Gastrocnemius medialis (tissue), 4 donors: ENCODE results near the gene MGME1. TPM values are rescaled to one million over a fixed set of nuclear protein-coding genes. Genes with fewer than 3 reads are reported as not detected.
A peak's percentile ranks its signal among the peaks of the same experiment; 100 is the strongest.

Experiments
- ATAC-seq, 2 donors: fragments of 150-250 bp; one replicate each; pipeline ENCODE4 v1.9.1; 2016
- DNase-seq, 2 donors: peaks; one replicate each; pipeline ENCODE4 v3.0.0-alpha.2; 2019
- H3K27ac ChIP-seq, 4 donors: fragments of 200-600 bp; sonication (generic); 1 replicate in 1 of 4; 2 replicates in 3 of 4; pipeline ENCODE4 v1.5.1; 2016 to 2018; ENCODE audit warnings: mild to moderate bottlenecking in 2 of 4, moderate library complexity in 1 of 4
- H3K27me3 ChIP-seq, 3 donors: fragments of 200-600 bp; sonication (generic) in 2 of 3; 1 replicate in 1 of 3; 2 replicates in 2 of 3; pipeline versions ENCODE4 v1.5.1 to v1.6.0; 2016 to 2019; ENCODE audit warnings: mild to moderate bottlenecking in 1 of 3, moderate library complexity in 1 of 3
- H3K36me3 ChIP-seq, 2 donors: fragments of 200-600 bp; sonication (generic) in 1 of 2; one replicate each; pipeline ENCODE4 v1.5.1; 2017 to 2018
- H3K4me1 ChIP-seq, 2 donors: fragments of 200-600 bp; sonication (generic) in 1 of 2; one replicate each; pipeline ENCODE4 v1.5.1; 2016 to 2017; ENCODE audit warnings: mild to moderate bottlenecking in 2 of 2
- H3K4me3 ChIP-seq, 4 donors: fragments of 200-600 bp; sonication (generic) in 3 of 4; 1 replicate in 1 of 4; 2 replicates in 3 of 4; pipeline ENCODE4 v1.5.1; 2016 to 2019; ENCODE audit warnings: mild to moderate bottlenecking in 2 of 4
- H3K9me3 ChIP-seq, 3 donors: fragments of 200-600 bp; sonication (generic) in 2 of 3; 1 replicate in 1 of 3; 2 replicates in 2 of 3; pipeline ENCODE4 v1.5.1; 2016 to 2019
- CTCF ChIP-seq, 5 experiments: fragments of 450-650 bp in 3 of 5; fragments of 200-600 bp in 2 of 5; sonication (generic) in 2 of 5; IDR thresholded peaks in 4 of 5; conservative IDR thresholded peaks in 1 of 5; 1 replicate in 4 of 5; 2 replicates in 1 of 5; pipeline ENCODE4 v1.5.1; 2016 to 2019; ENCODE audit warnings: antibody characterized with exemption in 5 of 5, mild to moderate bottlenecking in 3 of 5, moderate library complexity in 3 of 5
- POLR2A ChIP-seq, 2 donors: fragments of 450-650 bp; IDR thresholded peaks; one replicate each; pipeline ENCODE4 v1.6.1; 2017; ENCODE audit warnings: antibody characterized with exemption in 2 of 2, mild to moderate bottlenecking in 2 of 2, moderate library complexity in 2 of 2
- in situ Hi-C, 4 donors: fragments of 200-750 bp; cut with MboI; loops; one replicate each; pipeline versions ENCODE4 v1.15.0 to v1.8.0; 2017; ENCODE audit warnings: low sequenced_read_pairs in 4 of 4
- intact Hi-C: fragments of 100-400 bp; cut with DNase I; formaldehyde crosslinking; loops from one replicate; pipeline ENCODE4 v1.15.1; 2023; ENCODE audit warnings: low total_unique reads
- total RNA-seq, 4 donors: library from RNA; depleted of rRNA; stranded (reverse); fragments of >200 nt; gene quantifications; one replicate each; pipeline versions ENCODE4 v1.1.0 to v1.2.3, GENCODE V29; 2016

MGME1 gene
- total RNA-seq, 4 donors from 2014 or later = 5.2 to 9.1 (median 7.2) TPM

- ATAC-seq (no peak), DNase-seq (no peak)
- no peaks in the 10 kb centered on the region for H3K36me3 ChIP-seq
- H3K4me1 ChIP-seq = peaks cover 34% of the 10 kb centered on the region in 2 donors
- intact Hi-C loops = no loop called here
- in situ Hi-C loops = loop anchor here in 2 of 4 donors (25.0 kb wide), 2 partner anchors 248 to 398 kb away; partner anchors contain the start of genes BANF2 (in 1 of the 2), BFSP1 (in 1 of the 2) and RRBP1 (in 1 of the 2)
- H3K27me3 ChIP-seq = no peaks in the 10 kb centered on the region
- H3K27ac ChIP-seq = no peak overlapping the region
- TF ChIP-seq CTCF (IDR thresholded peaks at IDR 0.05 in 4 of 5, conservative IDR thresholded peaks at IDR 0.05 in 1 of 5) (no peak), POLR2A (IDR thresholded peaks at IDR 0.05) (no peak)
- no peak overlapping the region for H3K4me3 ChIP-seq
- no peaks in the 10 kb centered on the region for H3K9me3 ChIP-seq
These were observed 33.6 kb upstream of the MGME1 start for GRCh38 chr20:17935186-17935585.

- TF ChIP-seq CTCF (IDR thresholded peaks at IDR 0.05 in 4 of 5, conservative IDR thresholded peaks at IDR 0.05 in 1 of 5) (no peak), POLR2A (IDR thresholded peaks at IDR 0.05) (no peak)
- Histone ChIP-seq H3K4me3 (no peak overlapping the region), H3K27me3 (no peaks in the 10 kb centered on the region), H3K4me1 (peaks cover 34% of the 10 kb centered on the region in 2 donors), H3K9me3 (no peaks in the 10 kb centered on the region), H3K36me3 (no peaks in the 10 kb centered on the region), H3K27ac (peak overlapping the region in 1 of 4 donors; percentile 62)
- ATAC-seq (no peak), DNase-seq (no peak)
- intact Hi-C loops (no loop called here), in situ Hi-C loops (loop anchor here in 2 of 4 donors (25.0 kb wide), 2 partner anchors 248 to 398 kb away; partner anchors contain the start of genes BANF2 (in 1 of the 2), BFSP1 (in 1 of the 2) and RRBP1 (in 1 of the 2))
These were observed 33.1 kb upstream of the MGME1 start for GRCh38 chr20:17935761-17936160.

- DNase-seq = no peak
- no peak overlapping the region for H3K4me3 ChIP-seq
- H3K27ac ChIP-seq = peak overlapping the region; percentile 27 to 62 (median 50)
- intact Hi-C loops (no loop called here), in situ Hi-C loops (loop anchor here in 2 of 4 donors (25.0 kb wide), 2 partner anchors 249 to 399 kb away; partner anchors contain the start of genes BANF2 (in 1 of the 2), BFSP1 (in 1 of the 2) and RRBP1 (in 1 of the 2))
- H3K27me3 ChIP-seq = no peaks in the 10 kb centered on the region
- ATAC-seq = no peak
- no peaks in the 10 kb centered on the region for H3K36me3 ChIP-seq
- H3K4me1 ChIP-seq = peaks cover 34 to 36% of the 10 kb centered on the region in 2 donors
- TF ChIP-seq CTCF (IDR thresholded peaks at IDR 0.05 in 4 of 5, conservative IDR thresholded peaks at IDR 0.05 in 1 of 5) = no peak
- TF ChIP-seq POLR2A (IDR thresholded peaks at IDR 0.05) = no peak
- H3K9me3 ChIP-seq = no peaks in the 10 kb centered on the region
These were observed 32.5 kb upstream of the MGME1 start for GRCh38 chr20:17936286-17936760.

GRCh38 chr20:17936761-17937732 is 31.8 kb upstream of the MGME1 start:
- no peaks in the 10 kb centered on the region for H3K9me3 ChIP-seq
- H3K27ac ChIP-seq = peak overlapping the region; percentile 27 to 62 (median 50)
- peaks cover 34 to 41% of the 10 kb centered on the region in 2 donors for H3K4me1 ChIP-seq
- in situ Hi-C loops = loop anchor here in 2 of 4 donors (25.0 kb wide), 2 partner anchors 250 to 400 kb away; partner anchors contain the start of genes BANF2 (in 1 of the 2), BFSP1 (in 1 of the 2) and RRBP1 (in 1 of the 2)
- H3K27me3 ChIP-seq = no peaks in the 10 kb centered on the region
- ATAC-seq = peak; percentile 33 to 38
- no peak overlapping the region for H3K4me3 ChIP-seq
- H3K36me3 ChIP-seq = peaks cover 0 to 6% of the 10 kb centered on the region in 2 donors
- intact Hi-C loops = no loop called here
- no peak for TF ChIP-seq POLR2A (IDR thresholded peaks at IDR 0.05)
- no peak for TF ChIP-seq CTCF (IDR thresholded peaks at IDR 0.05 in 4 of 5, conservative IDR thresholded peaks at IDR 0.05 in 1 of 5)
- peak in 1 of 2 donors; percentile 46 for DNase-seq
